Upper lobe of left lung (tissue), 4 donors: ENCODE data around the gene TEX55.

Experiments used
- POLR2A ChIP-seq, 4 donors: fragments of 450-650 bp; IDR thresholded peaks; one replicate each; pipeline ENCODE4 v1.5.1; 2016 to 2017; ENCODE audit warnings: antibody characterized with exemption in 4 of 4, mild to moderate bottlenecking in 2 of 4
- POLR2AphosphoS5 ChIP-seq, 2 donors: sonication (generic); formaldehyde crosslinking; IDR thresholded peaks; one replicate each; pipeline ENCODE4 v1.5.1; 2017; ENCODE audit warnings: antibody characterized with exemption in 2 of 2
- TF ChIP-seq, protein P1 (sequence below), 6 experiments: fragments of 450-650 bp in 4 of 6; fragments of 200-600 bp in 2 of 6; sonication (generic) in 2 of 6; IDR thresholded peaks; one replicate each; pipeline ENCODE4 v1.5.1; 2016 to 2019; ENCODE audit warnings: antibody characterized with exemption in 6 of 6

- TF ChIP-seq, protein P1, sequence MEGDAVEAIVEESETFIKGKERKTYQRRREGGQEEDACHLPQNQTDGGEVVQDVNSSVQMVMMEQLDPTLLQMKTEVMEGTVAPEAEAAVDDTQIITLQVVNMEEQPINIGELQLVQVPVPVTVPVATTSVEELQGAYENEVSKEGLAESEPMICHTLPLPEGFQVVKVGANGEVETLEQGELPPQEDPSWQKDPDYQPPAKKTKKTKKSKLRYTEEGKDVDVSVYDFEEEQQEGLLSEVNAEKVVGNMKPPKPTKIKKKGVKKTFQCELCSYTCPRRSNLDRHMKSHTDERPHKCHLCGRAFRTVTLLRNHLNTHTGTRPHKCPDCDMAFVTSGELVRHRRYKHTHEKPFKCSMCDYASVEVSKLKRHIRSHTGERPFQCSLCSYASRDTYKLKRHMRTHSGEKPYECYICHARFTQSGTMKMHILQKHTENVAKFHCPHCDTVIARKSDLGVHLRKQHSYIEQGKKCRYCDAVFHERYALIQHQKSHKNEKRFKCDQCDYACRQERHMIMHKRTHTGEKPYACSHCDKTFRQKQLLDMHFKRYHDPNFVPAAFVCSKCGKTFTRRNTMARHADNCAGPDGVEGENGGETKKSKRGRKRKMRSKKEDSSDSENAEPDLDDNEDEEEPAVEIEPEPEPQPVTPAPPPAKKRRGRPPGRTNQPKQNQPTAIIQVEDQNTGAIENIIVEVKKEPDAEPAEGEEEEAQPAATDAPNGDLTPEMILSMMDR (IDR thresholded peaks at IDR 0.05), result no peak
- TF ChIP-seq POLR2A (IDR thresholded peaks at IDR 0.05) (no peak), POLR2AphosphoS5 (IDR thresholded peaks at IDR 0.05) (no peak)
These were observed 39.0 kb downstream of the TEX55 start for GRCh38 chr3:119184796-119185570.
